Endodermal cell (in vitro differentiated cells): ENCODE measurements around the gene METTL8. TPM values are rescaled to one million over a fixed set of nuclear protein-coding genes. Genes with fewer than 3 reads are reported as not detected.

ENCODE experiments used
- DNase-seq: peaks from one replicate; pipeline ENCODE4 v3.0.0-alpha.2; 2017
- H3K27ac ChIP-seq: 2 replicates; pipeline ENCODE4 v1.5.1; 2013; ENCODE audit warnings: mild to moderate bottlenecking, low read depth, low read length, moderate library complexity
- H3K27me3 ChIP-seq: 2 replicates; pipeline ENCODE4 v1.6.1; 2013; ENCODE audit warnings: mild to moderate bottlenecking, low read length, moderate library complexity; ENCODE audit not compliant: insufficient read depth, control insufficient read depth, poor library complexity, severe bottlenecking
- H3K36me3 ChIP-seq: 2 replicates; pipeline ENCODE4 v1.7.0; 2013; ENCODE audit warnings: mild to moderate bottlenecking, low read length, moderate library complexity; ENCODE audit not compliant: control insufficient read depth, insufficient read depth
- H3K4me1 ChIP-seq: one replicate; pipeline ENCODE4 v1.7.0; 2013; ENCODE audit warnings: low read length; ENCODE audit not compliant: control insufficient read depth, insufficient read depth
- H3K4me3 ChIP-seq: 2 replicates; pipeline ENCODE4 v1.5.1; 2013; ENCODE audit warnings: mild to moderate bottlenecking, low read length, moderate library complexity
- H3K9ac ChIP-seq: 2 replicates; pipeline ENCODE4 v1.6.1; 2013; ENCODE audit warnings: mild to moderate bottlenecking, low read length, moderate library complexity; ENCODE audit not compliant: poor library complexity, severe bottlenecking; ENCODE audit errors: extremely low read depth
- H3K9me3 ChIP-seq: 2 replicates; pipeline ENCODE4 v1.6.1; 2013; ENCODE audit warnings: mild to moderate bottlenecking, low read length, moderate library complexity; ENCODE audit not compliant: control insufficient read depth
- H3K27ac Mint-ChIP-seq: 2 replicates; pipeline ENCODE4 v1.8.0; 2020; ENCODE audit warnings: mixed read lengths
- H3K27me3 Mint-ChIP-seq: 2 replicates; pipeline ENCODE4 v1.8.0; 2021; ENCODE audit warnings: mild to moderate bottlenecking, mixed read lengths; ENCODE audit not compliant: insufficient read depth
- H3K36me3 Mint-ChIP-seq: 2 replicates; pipeline ENCODE4 v1.8.0; 2020; ENCODE audit warnings: low read depth, mixed read lengths
- H3K4me1 Mint-ChIP-seq: 2 replicates; pipeline ENCODE4 v1.8.0; 2020; ENCODE audit warnings: mixed read lengths
- H3K4me3 Mint-ChIP-seq: 2 replicates; pipeline ENCODE4 v1.8.0; 2020; ENCODE audit warnings: mild to moderate bottlenecking, moderate library complexity, mixed read lengths
- H3K9me3 Mint-ChIP-seq: 2 replicates; pipeline ENCODE4 v1.8.0; 2020; ENCODE audit warnings: mild to moderate bottlenecking, mixed read lengths
- CTCF ChIP-seq: fragments of 200-600 bp; sonication (generic); conservative IDR thresholded peaks from 2 replicates; pipeline ENCODE4 v1.5.0; 2021; ENCODE audit warnings: antibody characterized with exemption, mild to moderate bottlenecking
- WGBS, 2 experiments: methylation state at CpG; one replicate each; pipeline versions ENCODE4 v1.1.5 to v1.1.7; 2013; ENCODE audit warnings: missing lambda C conversion rate in 2 of 2, mixed read lengths in 1 of 2; ENCODE audit not compliant: insufficient coverage in 1 of 2, insufficient read length in 1 of 2; 5-methylcytosine and 5-hydroxymethylcytosine counted together
- total RNA-seq, 2 donors: library from RNA; stranded (reverse); fragmentation: NEBNext Ultra II Directional in 1 of 2; extraction: Animal tissue kit (Norgen Biotek cat#: 25700) in 1 of 2; gene quantifications; 2 replicates in 1 of 2; 3 replicates in 1 of 2; pipeline ENCODE4 v1.2.1, GENCODE V29; 2021

The METTL8 gene
- total RNA-seq, 2 donors from 2014 or later = 20.3 to 33.6 TPM

- 92 to 93% methylated on average over 2 to 4 of the region's 4 CpGs for WGBS, 2 experiments
- H3K27me3 ChIP-seq = peaks cover 3% of the 10 kb centered on the region
- H3K9ac ChIP-seq = no peak overlapping the region
- DNase-seq = no peak
- H3K27me3 Mint-ChIP-seq = peaks cover 6% of the 10 kb centered on the region
- H3K36me3 ChIP-seq = no peaks in the 10 kb centered on the region
- no peak overlapping the region for H3K4me3 Mint-ChIP-seq
- TF ChIP-seq CTCF = no peak
- no peaks in the 10 kb centered on the region for H3K9me3 ChIP-seq
- H3K4me1 ChIP-seq = peaks cover 3% of the 10 kb centered on the region
- no peak overlapping the region for H3K27ac ChIP-seq
- H3K4me1 Mint-ChIP-seq = peaks cover 30% of the 10 kb centered on the region
- no peak overlapping the region for H3K4me3 ChIP-seq
- H3K9me3 Mint-ChIP-seq = no peaks in the 10 kb centered on the region
- H3K36me3 Mint-ChIP-seq = peaks cover 14% of the 10 kb centered on the region
- H3K27ac Mint-ChIP-seq = no peak overlapping the region
Observed at GRCh38 chr2:171325886-171326585, 107.8 kb downstream of the METTL8 start.

GRCh38 chr2:171323971-171324528, 109.7 kb downstream of the METTL8 start:
- Histone ChIP-seq H3K36me3 (no peaks in the 10 kb centered on the region), H3K4me1 (peaks cover 4% of the 10 kb centered on the region), H3K9ac (no peak overlapping the region), H3K4me3 (no peak overlapping the region), H3K27me3 (peaks cover 20% of the 10 kb centered on the region), H3K27ac (no peak overlapping the region), H3K9me3 (no peaks in the 10 kb centered on the region)
- DNase-seq = no peak
- Mint-ChIP-seq H3K27me3 (peaks cover 25% of the 10 kb centered on the region), H3K4me1 (peaks cover 48% of the 10 kb centered on the region), H3K9me3 (no peaks in the 10 kb centered on the region), H3K27ac (no peak overlapping the region), H3K4me3 (no peak overlapping the region), H3K36me3 (peaks cover 14% of the 10 kb centered on the region)
- TF ChIP-seq CTCF = no peak
- 88 to 93% methylated on average over 5 of the region's 5 CpGs for WGBS, 2 experiments

- 75 to 92% methylated on average over 2 to 4 of the region's 4 CpGs for WGBS, 2 experiments
- no peaks in the 10 kb centered on the region for H3K9me3 Mint-ChIP-seq
- peaks cover 58% of the 10 kb centered on the region for H3K4me1 Mint-ChIP-seq
- no peak overlapping the region for H3K4me3 Mint-ChIP-seq
- H3K4me1 ChIP-seq = peaks cover 9% of the 10 kb centered on the region
- H3K9ac ChIP-seq = no peak overlapping the region
- TF ChIP-seq CTCF = no peak
- no peaks in the 10 kb centered on the region for H3K36me3 ChIP-seq
- H3K27me3 Mint-ChIP-seq = peaks cover 34% of the 10 kb centered on the region
- H3K27ac Mint-ChIP-seq = no peak overlapping the region
- H3K4me3 ChIP-seq = no peak overlapping the region
- peaks cover 13% of the 10 kb centered on the region for H3K36me3 Mint-ChIP-seq
- no peak overlapping the region for H3K27ac ChIP-seq
- DNase-seq = no peak
- H3K27me3 ChIP-seq = peaks cover 24% of the 10 kb centered on the region
- no peaks in the 10 kb centered on the region for H3K9me3 ChIP-seq
Observed at GRCh38 chr2:171322928-171323327, 110.9 kb downstream of the METTL8 start.
